ENCODE results near the gene DUS2.
"Not testable (repeated sequence)": the region's sequence is repeated elsewhere in the genome, so short reads cannot be mapped to it uniquely, and the experiment has no call there.

Gene DUS2

GRCh38 chr16:68078701-68079375 is 55.8 kb downstream of the DUS2 start:
- DNase-seq: no peak

GRCh38 chr16:68079376-68079625 is 56.2 kb downstream of the DUS2 start:
- DNase-seq: no peak

GRCh38 chr16:68079626-68080344 is 56.7 kb downstream of the DUS2 start:
- DNase-seq: no peak

GRCh38 chr16:68081861-68082628 is 59.0 kb downstream of the DUS2 start:
- no peak for DNase-seq

DNA sequence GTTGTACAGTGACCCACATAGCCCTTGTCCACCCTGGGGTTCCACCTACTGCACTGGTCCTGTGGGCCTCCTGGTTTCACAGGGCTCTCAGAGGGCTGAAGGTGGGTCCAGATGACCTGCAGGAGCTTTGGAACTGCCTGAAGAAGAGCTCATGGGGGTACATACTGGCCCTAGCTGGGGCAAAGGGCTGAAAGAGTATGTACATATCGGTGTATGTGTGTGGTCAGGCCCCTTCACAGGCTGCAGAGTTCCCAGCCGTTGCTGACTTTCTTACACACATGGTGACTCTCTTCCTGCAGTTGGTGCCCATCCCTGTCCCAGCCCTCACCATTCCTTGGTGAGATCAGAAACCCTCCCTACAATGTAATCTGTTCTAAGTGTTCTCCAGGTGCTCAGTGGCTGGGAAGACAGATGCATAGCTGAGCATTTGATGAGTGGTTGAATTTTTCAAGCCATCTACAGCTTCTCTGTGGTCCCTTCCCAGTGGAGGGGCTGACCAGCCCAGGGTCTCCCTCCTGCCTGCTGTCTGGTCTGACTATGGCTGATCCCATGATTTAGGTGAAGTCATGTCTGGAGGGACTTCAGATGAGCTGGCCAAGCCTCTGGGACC is 59.6 kb downstream of the DUS2 start:
- DNase-seq: no peak

GRCh38 chr16:68083239-68083781 is 60.2 kb downstream of the DUS2 start:
- DNase-seq: no peak

GRCh38 chr16:68083861-68084503 is 60.9 kb downstream of the DUS2 start:
- DNase-seq: no peak

GRCh38 chr16:68084504-68085258 is 61.6 kb downstream of the DUS2 start:
- no peak for DNase-seq

GRCh38 chr16:68085259-68086071 is 62.4 kb downstream of the DUS2 start, which contains the start of gene NFATC3:
Gene NFATC3, plus strand, starts transcription at chr16:68085370. Its CDS starts 312 bp downstream, at chr16:68085682.
- peak; percentile 73 to 93 for DNase-seq

- no peak for DNase-seq
Observed at GRCh38 chr16:68086336-68086841, 63.3 kb downstream of the DUS2 start.

GRCh38 chr16:68086860-68087268 is 63.8 kb downstream of the DUS2 start:
- DNase-seq: no peak

- no peak for DNase-seq
Observed at GRCh38 chr16:68087688-68088087, 64.6 kb downstream of the DUS2 start.

GRCh38 chr16:68088130-68088972 is 65.3 kb downstream of the DUS2 start:
- DNase-seq: no peak

GRCh38 chr16:68089067-68089466 is 66.0 kb downstream of the DUS2 start:
- no peak for DNase-seq

DNA sequence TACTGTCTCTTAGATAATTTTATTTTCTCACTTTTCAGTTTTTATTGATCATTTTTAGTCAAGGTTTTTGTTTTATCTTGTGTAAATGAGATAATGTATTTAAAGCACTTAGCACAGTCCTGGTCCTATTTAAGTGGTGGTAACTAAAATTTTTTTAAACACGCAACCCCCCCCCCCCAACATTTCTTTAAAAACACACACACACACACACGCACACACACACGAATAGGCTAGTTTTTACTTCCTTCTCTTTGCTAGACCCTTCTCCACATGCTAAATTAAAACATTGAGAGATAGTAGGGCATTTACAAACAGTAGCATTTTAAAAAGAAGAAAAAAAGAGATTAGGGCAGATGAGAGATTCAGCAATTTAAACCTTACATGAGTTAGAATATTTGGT is 67.0 kb downstream of the DUS2 start:
- no peak for DNase-seq

DNA sequence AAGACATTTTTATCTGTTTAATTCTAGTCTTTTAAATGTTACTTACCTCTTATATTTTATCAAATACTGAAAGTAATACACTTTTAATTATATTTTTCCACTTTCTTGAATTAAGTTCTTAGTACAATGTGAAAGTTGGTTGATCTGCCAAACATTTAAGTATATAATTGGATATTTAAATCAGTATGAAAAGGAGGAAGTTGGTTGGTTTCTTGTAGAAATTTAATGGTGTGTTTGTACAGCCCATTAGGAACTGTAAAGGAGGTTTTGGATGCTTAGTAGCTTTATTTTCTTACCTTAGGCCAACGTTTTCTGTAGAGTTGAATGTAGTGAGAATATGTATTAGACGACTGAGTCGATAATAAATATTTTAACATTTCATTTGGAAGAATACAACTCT is 67.4 kb downstream of the DUS2 start:
- no peak for DNase-seq

DNA sequence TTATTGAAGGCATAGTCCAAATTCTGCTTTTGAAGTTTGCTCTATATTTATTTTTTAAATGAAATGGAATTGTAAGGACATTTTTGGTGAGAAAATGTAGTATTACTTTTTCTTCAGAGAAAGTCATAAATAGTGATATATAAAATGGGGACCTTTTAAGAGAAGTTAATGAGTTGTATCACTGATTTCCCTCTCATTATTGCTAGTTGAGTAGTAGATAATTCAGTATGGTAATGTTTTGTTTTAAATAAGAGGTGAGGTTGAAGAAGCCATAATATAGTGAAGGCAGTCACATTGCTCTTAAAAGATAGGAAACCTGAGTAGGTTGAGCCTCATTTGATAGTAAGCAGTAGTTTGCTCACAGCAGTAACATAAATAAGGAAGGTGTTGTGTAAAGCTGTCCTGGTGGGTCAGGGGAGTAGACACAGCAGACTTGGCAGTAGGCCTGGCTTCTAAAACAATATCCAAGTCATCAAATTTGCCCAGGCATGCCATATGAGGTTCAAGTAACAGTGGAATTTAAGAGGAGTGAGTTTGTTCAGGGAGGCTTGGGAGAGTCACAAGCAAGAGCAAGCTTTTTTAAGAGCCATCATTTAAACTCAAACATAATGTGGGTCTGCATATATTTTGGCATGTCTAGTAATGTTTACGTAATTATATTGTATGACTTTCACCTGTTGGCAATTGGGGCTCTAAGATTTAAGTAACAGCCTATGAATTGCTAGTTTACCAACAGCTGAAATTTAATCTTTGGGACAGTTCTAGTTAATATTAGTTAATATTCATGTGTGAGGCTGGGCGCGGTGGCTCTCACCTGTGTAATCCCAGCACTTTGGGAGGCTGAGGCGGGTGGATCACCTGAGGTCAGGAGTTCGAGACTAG is 68.5 kb downstream of the DUS2 start:
- no peak for DNase-seq

- DNase-seq: not testable (repeated sequence)
Observed at GRCh38 chr16:68092275-68092674, 69.2 kb downstream of the DUS2 start.

Measured in NCI-H446 (cell line).